Stimulated activated CD4-positive, alpha-beta T cell treated with anti-CD3 and anti-CD28 coated beads, TNF-alpha, amount 100 ng/mL, for 4 hours (primary cell): Measurements from ENCODE around the gene TNNI3.

ENCODE experiments used
- DNase-seq, 3 experiments: peaks; one replicate each; pipeline ENCODE4 v3.0.0-alpha.2; 2020; ENCODE audit warnings: low read depth in 3 of 3

Gene TNNI3

GRCh38 chr19:55147545-55148251, 9.8 kb downstream of the TNNI3 start:
- DNase-seq: no peak

GRCh38 chr19:55146705-55147273, 10.7 kb downstream of the TNNI3 start:
- DNase-seq: no peak

GRCh38 chr19:55146078-55146704, 11.3 kb downstream of the TNNI3 start:
- no peak for DNase-seq

GRCh38 chr19:55145232-55145631, 12.3 kb downstream of the TNNI3 start:
- DNase-seq: no peak

GRCh38 chr19:55141696-55142095, 15.8 kb downstream of the TNNI3 start:
- no peak for DNase-seq

GRCh38 chr19:55137915-55138314, 19.6 kb downstream of the TNNI3 start:
- DNase-seq: no peak

- DNase-seq: no peak
Measured at GRCh38 chr19:55136399-55137102, 21.0 kb downstream of the TNNI3 start.

- DNase-seq: no peak
Measured at GRCh38 chr19:55134736-55135135, 22.8 kb downstream of the TNNI3 start.

- no peak for DNase-seq
Measured at GRCh38 chr19:55133639-55134444, 23.7 kb downstream of the TNNI3 start.

GRCh38 chr19:55132453-55133129, 24.9 kb downstream of the TNNI3 start:
- DNase-seq: no peak

GRCh38 chr19:55131421-55131820, 26.1 kb downstream of the TNNI3 start:
- no peak for DNase-seq

- DNase-seq: no peak
Measured at GRCh38 chr19:55119053-55119452, 38.5 kb downstream of the TNNI3 start.

- no peak for DNase-seq
Measured at GRCh38 chr19:55118401-55118991, 39.0 kb downstream of the TNNI3 start.

- DNase-seq: peak; percentile 92 to 93 (median 93)
Measured at GRCh38 chr19:55117663-55118391, 39.7 kb downstream of the TNNI3 start.

GRCh38 chr19:55116859-55117662, 40.5 kb downstream of the TNNI3 start, which contains the start of gene PPP1R12C:
TSS of gene PPP1R12C (minus strand) at chr19:55117637. CDS start at chr19:55117543, 94 bp downstream.
- no peak for DNase-seq

GRCh38 chr19:55116232-55116858, 41.2 kb downstream of the TNNI3 start:
- DNase-seq: peak; percentile 22 to 28 (median 26)

- no peak for DNase-seq
Measured at GRCh38 chr19:55115446-55116065, 42.0 kb downstream of the TNNI3 start.

- no peak for DNase-seq
Measured at GRCh38 chr19:55114566-55115145, 42.9 kb downstream of the TNNI3 start.
